HepG2 (cell line): ENCODE measurements around the gene ARL6. TPM values are rescaled to one million over a fixed set of nuclear protein-coding genes. Genes with fewer than 3 reads are reported as not detected.

ENCODE experiments used
- ATAC-seq: fragments of 200-7000 bp; cut with Tn5 transposase; 3 replicates; pipeline ENCODE4 v1.9.1; 2020; ENCODE audit warnings: mild to moderate bottlenecking, moderate library complexity
- BruUV-seq: library from RNA; stranded (reverse); fragments of 400-500 nt; replicated peaks from 2 replicates; lab custom pipeline; 2021; lab: Mats Ljungman, UMichigan
- CTCF ChIA-PET: fragments of 300-600 bp; formaldehyde crosslinking; extraction: SDS; loops from one replicate; lab custom pipeline; 2021; ENCODE audit warnings: low total read pairs, inconsistent platforms, low intra/inter-chr PET ratio; lab: Yijun Ruan, JAX
- POLR2A ChIA-PET: fragments of 350-600 bp; sonication (Branson Sonifier 250); formaldehyde crosslinking; loops from one replicate; lab custom pipeline; 2020; ENCODE audit warnings: antibody characterized with exemption, inconsistent platforms; lab: Yijun Ruan, JAX
- DNase-seq: peaks from one replicate; pipeline ENCODE4 v3.0.0-alpha.2; 2015; ENCODE audit warnings: low spot score
- FAIRE-seq: peaks from 3 replicates; lab custom pipeline; 2011; peaks lifted over from hg19 to GRCh38; lab: Jason Lieb, UNC
- H2AFZ ChIP-seq: one replicate; pipeline ENCODE4 v1.6.1; 2011; ENCODE audit warnings: low read length, inconsistent platforms
- H3K27ac ChIP-seq: fragments of 300-600 bp; 3 replicates; pipeline ENCODE4 v1.8.0; 2011; ENCODE audit warnings: mixed run types, mild to moderate bottlenecking, mixed read lengths, low read length, inconsistent platforms; ENCODE audit not compliant: insufficient read depth; ENCODE audit errors: extremely low read length
- H3K27me3 ChIP-seq, 2 experiments: fragments of 200-600 bp in 1 of 2; 2 replicates in 1 of 2; 3 replicates in 1 of 2; pipeline versions ENCODE4 v1.6.0 to v1.8.0; 2011; ENCODE audit warnings: low read length in 2 of 2, mild to moderate bottlenecking in 2 of 2, moderate library complexity in 2 of 2, inconsistent platforms in 1 of 2; ENCODE audit not compliant: insufficient read depth in 2 of 2, control insufficient read depth in 1 of 2
- H3K36me3 ChIP-seq, 2 experiments: fragments of 200-600 bp in 1 of 2; replicated peaks in 1 of 2; 2 replicates in 1 of 2; 3 replicates in 1 of 2; pipeline versions ENCODE4 v1.5.1 to v1.8.0; 2011; ENCODE audit warnings: low read length in 2 of 2, inconsistent platforms in 1 of 2; ENCODE audit not compliant: insufficient read depth in 2 of 2, control insufficient read depth in 1 of 2
- H3K4me1 ChIP-seq: 2 replicates; pipeline ENCODE4 v1.5.1; 2012; ENCODE audit warnings: low read length, inconsistent platforms; ENCODE audit not compliant: insufficient read depth
- H3K4me2 ChIP-seq: 2 replicates; pipeline ENCODE4 v1.6.0; 2011; ENCODE audit warnings: low read depth, low read length, inconsistent platforms
- H3K4me3 ChIP-seq, 3 experiments: fragments of 200-600 bp in 1 of 3; sonication (generic), shearing (Covaris generic) in 1 of 3; replicated peaks in 1 of 3; 2 replicates each; pipeline ENCODE4 v1.5.1; 2011 to 2016; ENCODE audit warnings: low read length in 3 of 3, inconsistent platforms in 2 of 3, low read depth in 2 of 3, mild to moderate bottlenecking in 2 of 3, control low read depth in 1 of 3, mixed read lengths in 1 of 3; ENCODE audit not compliant: insufficient read depth in 1 of 3
- H3K79me2 ChIP-seq: one replicate; pipeline ENCODE4 v1.6.1; 2011; ENCODE audit warnings: low read length, inconsistent platforms; ENCODE audit not compliant: insufficient read depth
- H3K9ac ChIP-seq: 2 replicates; pipeline ENCODE4 v1.6.0; 2011; ENCODE audit warnings: mild to moderate bottlenecking, low read depth, low read length, inconsistent platforms; ENCODE audit not compliant: insufficient read depth
- H3K9me3 ChIP-seq: 2 replicates; pipeline ENCODE4 v1.5.1; 2012; ENCODE audit warnings: mild to moderate bottlenecking, low read length
- H4K20me1 ChIP-seq: 2 replicates; pipeline ENCODE4 v1.6.0; 2011; ENCODE audit warnings: inconsistent platforms, mild to moderate bottlenecking, low read length, moderate library complexity; ENCODE audit not compliant: insufficient read depth
- DR1 ChIP-seq: sonication (generic); formaldehyde crosslinking; IDR thresholded peaks from 2 replicates; pipeline ENCODE4 v1.8.0; 2021; ENCODE audit warnings: mild to moderate bottlenecking, missing genetic modification reagents, inconsistent platforms
- HNRNPLL ChIP-seq: fragments of 200-400 bp; formaldehyde crosslinking; IDR thresholded peaks from 2 replicates; pipeline ENCODE4 v1.6.1; 2017; ENCODE audit warnings: mild to moderate bottlenecking, low read depth, low read length; ENCODE audit not compliant: poor library complexity, severe bottlenecking
- ISL2 ChIP-seq: sonication (generic); formaldehyde crosslinking; IDR thresholded peaks from 2 replicates; pipeline ENCODE4 v1.5.0; 2020; ENCODE audit warnings: missing genetic modification reagents
- MAF1 ChIP-seq: sonication (generic); formaldehyde crosslinking; IDR thresholded peaks from 2 replicates; pipeline ENCODE4 v1.5.0; 2020; ENCODE audit warnings: missing genetic modification reagents, borderline replicate concordance
- ZNF605 ChIP-seq: sonication (generic); formaldehyde crosslinking; IDR thresholded peaks from 2 replicates; pipeline ENCODE4 v1.8.0; 2022; ENCODE audit warnings: mild to moderate bottlenecking, missing genetic modification reagents
- ZSCAN12 ChIP-seq: sonication (generic); formaldehyde crosslinking; IDR thresholded peaks from 2 replicates; pipeline ENCODE4 v1.9.0; 2021; ENCODE audit warnings: mild to moderate bottlenecking, missing genetic modification reagents
- WGBS: methylation state at CpG from one replicate; pipeline ENCODE4 v1.1.6; 2017; ENCODE audit warnings: low lambda C conversion rate; 5-methylcytosine and 5-hydroxymethylcytosine counted together
- in situ Hi-C: cut with HindIII; loops from 2 replicates; pipeline ENCODE4 v1.10.0; 2017; ENCODE audit warnings: low pct_unique_long_range_greater_than_20kb; ENCODE audit not compliant: extremely low pct_ligation_motif_present
- intact Hi-C: fragments of 100-400 bp; cut with micrococcal nuclease; formaldehyde crosslinking; loops from one replicate; pipeline ENCODE4 v1.10.0; 2022; ENCODE audit not compliant: unreplicated experiment
- polyA plus RNA-seq, 8 experiments: library from polyadenylated mRNA; depleted of rRNA in 3 of 8; stranded (reverse) in 7 of 8; unstranded in 1 of 8; fragments of >200 nt; fragmentation: Illumina TruSeq in 4 of 8; extraction: Trizol in 4 of 8; gene quantifications; 2 replicates each; pipeline versions ENCODE4 v1.2.1 to v1.2.3, GENCODE V29; 2011 to 2016; ENCODE audit warnings: low read depth in 4 of 8, missing spikeins in 1 of 8, mixed read lengths in 1 of 8; ENCODE audit not compliant: insufficient read depth in 1 of 8
- total RNA-seq, 5 experiments: library from RNA; depleted of rRNA; stranded (reverse); fragments of >200 nt; fragmentation: Illumina TruSeq; extraction: Trizol; gene quantifications; 2 replicates each; pipeline ENCODE4 v1.2.3, GENCODE V29; 2016; ENCODE audit warnings: low read depth in 1 of 5
- TF ChIP-seq, protein P1 (sequence below): sonication (generic); formaldehyde crosslinking; IDR thresholded peaks from 2 replicates; pipeline ENCODE4 v1.9.0; 2021; ENCODE audit warnings: missing genetic modification reagents, mild to moderate bottlenecking, borderline replicate concordance
- TF ChIP-seq, protein P2 (sequence below): sonication (generic); formaldehyde crosslinking; IDR thresholded peaks from 2 replicates; pipeline ENCODE4 v1.4.0; 2020; ENCODE audit warnings: low read depth, mild to moderate bottlenecking, missing genetic modification reagents

The ARL6 gene
- total and polyA plus RNA-seq, 2 of the 13 experiments (the other 11 are each of a cell fraction or from before 2014, with no cell fraction given), result 1.3 to 3.7 TPM

DNA sequence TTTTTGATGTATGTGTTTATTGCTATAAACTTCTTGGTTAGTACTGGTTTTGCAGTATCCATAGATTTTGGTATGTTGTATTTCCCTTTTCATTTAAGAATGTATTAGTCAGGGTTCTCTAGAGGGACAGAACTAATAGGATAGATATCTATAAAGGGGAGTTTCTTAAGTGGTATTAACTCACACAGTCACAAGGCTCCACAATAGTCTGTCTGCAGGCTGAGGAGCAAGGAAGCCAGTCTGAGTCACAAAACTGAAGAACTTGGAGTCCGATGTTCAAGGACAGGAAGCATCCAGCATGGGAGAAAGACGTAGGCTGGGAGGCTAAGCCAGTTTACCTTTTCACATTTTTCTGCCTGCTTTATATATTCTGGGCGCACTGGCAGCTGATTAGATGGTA is 8.4 kb downstream of the ARL6 start:
- no peaks in the 10 kb centered on the region for H3K4me1 ChIP-seq
- 93% methylated on average over 3 of the region's 3 CpGs for WGBS
- BruUV-seq, result no TSS peak
- no peak overlapping the region for H3K27ac ChIP-seq
- H3K79me2 ChIP-seq, result no peaks in the 10 kb centered on the region
- no peak for TF ChIP-seq ISL2 (CRISPR knock-in tag)
- no peak for TF ChIP-seq MAF1 (CRISPR knock-in tag)
- no peak for TF ChIP-seq DR1 (CRISPR knock-in tag)
- no peak for TF ChIP-seq ZNF605 (CRISPR knock-in tag)
- no peak for TF ChIP-seq ZSCAN12 (CRISPR knock-in tag)
- TF ChIP-seq, protein P1, sequence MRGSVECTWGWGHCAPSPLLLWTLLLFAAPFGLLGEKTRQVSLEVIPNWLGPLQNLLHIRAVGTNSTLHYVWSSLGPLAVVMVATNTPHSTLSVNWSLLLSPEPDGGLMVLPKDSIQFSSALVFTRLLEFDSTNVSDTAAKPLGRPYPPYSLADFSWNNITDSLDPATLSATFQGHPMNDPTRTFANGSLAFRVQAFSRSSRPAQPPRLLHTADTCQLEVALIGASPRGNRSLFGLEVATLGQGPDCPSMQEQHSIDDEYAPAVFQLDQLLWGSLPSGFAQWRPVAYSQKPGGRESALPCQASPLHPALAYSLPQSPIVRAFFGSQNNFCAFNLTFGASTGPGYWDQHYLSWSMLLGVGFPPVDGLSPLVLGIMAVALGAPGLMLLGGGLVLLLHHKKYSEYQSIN (CRISPR knock-in tag), result no peak
- TF ChIP-seq, protein P2, sequence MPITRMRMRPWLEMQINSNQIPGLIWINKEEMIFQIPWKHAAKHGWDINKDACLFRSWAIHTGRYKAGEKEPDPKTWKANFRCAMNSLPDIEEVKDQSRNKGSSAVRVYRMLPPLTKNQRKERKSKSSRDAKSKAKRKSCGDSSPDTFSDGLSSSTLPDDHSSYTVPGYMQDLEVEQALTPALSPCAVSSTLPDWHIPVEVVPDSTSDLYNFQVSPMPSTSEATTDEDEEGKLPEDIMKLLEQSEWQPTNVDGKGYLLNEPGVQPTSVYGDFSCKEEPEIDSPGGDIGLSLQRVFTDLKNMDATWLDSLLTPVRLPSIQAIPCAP, result no peak
- TF ChIP-seq HNRNPLL, result no peak
- H3K4me3 ChIP-seq, result no peak overlapping the region
- no peaks in the 10 kb centered on the region for H3K9me3 ChIP-seq
- H4K20me1 ChIP-seq, result no peaks in the 10 kb centered on the region
- ChIA-PET POLR2A (no interaction called here), CTCF (no interaction called here)
- intact Hi-C loops, result no loop called here
- H3K9ac ChIP-seq, result no peak overlapping the region
- DNase-seq, result no peak
- H3K27me3 ChIP-seq, result no peaks in the 10 kb centered on the region
- H2AFZ ChIP-seq, result no peak overlapping the region
- H3K36me3 ChIP-seq, result no peaks in the 10 kb centered on the region
- ATAC-seq, result no peak
- no peak overlapping the region for H3K4me2 ChIP-seq
- FAIRE-seq, result no peak
- in situ Hi-C loops, result no loop called here
